ENCODE results near the gene UNC5C.

UNC5C gene

GRCh38 chr4:95517576-95518345 is 31.0 kb downstream of the UNC5C start:
- H3K4me3 ChIP-seq (ENCODE audit: low read depth, low read length), result no peak overlapping the region
- no peak for TF ChIP-seq CTCF (IDR thresholded peaks at IDR 0.05; ENCODE audit: low read depth, low read length)

- no peak for TF ChIP-seq CTCF (IDR thresholded peaks at IDR 0.05; ENCODE audit: low read depth, low read length)
- H3K4me3 ChIP-seq (ENCODE audit: low read depth, low read length), result no peak overlapping the region
Measured at GRCh38 chr4:95516528-95517017, 32.2 kb downstream of the UNC5C start.

- TF ChIP-seq CTCF (IDR thresholded peaks at IDR 0.05; ENCODE audit: low read depth, low read length), result no peak
- H3K4me3 ChIP-seq (ENCODE audit: low read depth, low read length), result no peak overlapping the region
Measured at GRCh38 chr4:95515589-95515988, 33.2 kb downstream of the UNC5C start.

GRCh38 chr4:95513022-95513421 is 35.8 kb downstream of the UNC5C start:
- no peak for TF ChIP-seq CTCF (IDR thresholded peaks at IDR 0.05; ENCODE audit: low read depth, low read length)
- H3K4me3 ChIP-seq (ENCODE audit: low read depth, low read length), result no peak overlapping the region

GRCh38 chr4:95511477-95511876 is 37.3 kb downstream of the UNC5C start:
- TF ChIP-seq CTCF (IDR thresholded peaks at IDR 0.05; ENCODE audit: low read depth, low read length), result no peak
- H3K4me3 ChIP-seq (ENCODE audit: low read depth, low read length), result no peak overlapping the region

- TF ChIP-seq CTCF (IDR thresholded peaks at IDR 0.05; ENCODE audit: low read depth, low read length), result no peak
- no peak overlapping the region for H3K4me3 ChIP-seq (ENCODE audit: low read depth, low read length)
Measured at GRCh38 chr4:95510877-95511276, 37.9 kb downstream of the UNC5C start.

- no peak overlapping the region for H3K4me3 ChIP-seq (ENCODE audit: low read depth, low read length)
Measured at GRCh38 chr4:95510145-95510544, 38.6 kb downstream of the UNC5C start.

More at GRCh38 chr4:95510145-95510544, 38.6 kb downstream of the UNC5C start:
- TF ChIP-seq CTCF (IDR thresholded peaks at IDR 0.05; ENCODE audit: low read depth, low read length), result no peak
